Thoracic aorta (tissue), 2 donors: ENCODE measurements around the gene KCNQ5. TPM values are rescaled to one million over a fixed set of nuclear protein-coding genes. Genes with fewer than 3 reads are reported as not detected.

Experiments used
- ATAC-seq: fragments of 150-250 bp; one replicate; pipeline ENCODE4 v1.8.0; 2017; ENCODE audit warnings: low read depth; ENCODE audit not compliant: insufficient number of reproducible peaks, low FRiP score
- DNase-seq: peaks from one replicate; pipeline ENCODE4 v3.0.0-alpha.2; 2020; ENCODE audit warnings: low spot score
- H3K27ac ChIP-seq, 2 donors: fragments of 200-600 bp; sonication (generic); 1 replicate in 1 of 2; 2 replicates in 1 of 2; pipeline ENCODE4 v1.5.1; 2016; ENCODE audit warnings: mild to moderate bottlenecking in 2 of 2, moderate library complexity in 2 of 2
- H3K27me3 ChIP-seq: fragments of 200-600 bp; sonication (generic); replicated peaks from 2 replicates; pipeline ENCODE4 v1.6.0; 2016; ENCODE audit warnings: mild to moderate bottlenecking; ENCODE audit not compliant: insufficient read depth
- H3K36me3 ChIP-seq: fragments of 200-600 bp; sonication (generic); one replicate; pipeline ENCODE4 v1.5.1; 2016
- H3K4me1 ChIP-seq, 2 donors: fragments of 200-600 bp; sonication (generic); 1 replicate in 1 of 2; 2 replicates in 1 of 2; pipeline versions ENCODE4 v1.5.1 to v1.6.0; 2016; ENCODE audit warnings: low read depth in 2 of 2, mild to moderate bottlenecking in 1 of 2; ENCODE audit not compliant: control insufficient read depth in 1 of 2
- H3K4me3 ChIP-seq: fragments of 200-600 bp; sonication (generic); 2 replicates; pipeline ENCODE4 v1.5.1; 2016; ENCODE audit warnings: mild to moderate bottlenecking
- H3K9me3 ChIP-seq: fragments of 200-600 bp; sonication (generic); 2 replicates; pipeline ENCODE4 v1.5.1; 2016
- total RNA-seq, 2 donors: library from RNA; depleted of rRNA; stranded (reverse); fragments of >200 nt; gene quantifications; one replicate each; pipeline versions ENCODE4 v1.1.0 to v1.2.3, GENCODE V29; 2016
- TF ChIP-seq, protein P1 (sequence below): fragments of 200-600 bp; sonication (generic); IDR thresholded peaks from one replicate; pipeline ENCODE4 v1.5.1; 2019; ENCODE audit warnings: antibody characterized with exemption

Gene KCNQ5
- total RNA-seq, 2 donors from 2014 or later = 7.3 to 8.5 TPM

DNA sequence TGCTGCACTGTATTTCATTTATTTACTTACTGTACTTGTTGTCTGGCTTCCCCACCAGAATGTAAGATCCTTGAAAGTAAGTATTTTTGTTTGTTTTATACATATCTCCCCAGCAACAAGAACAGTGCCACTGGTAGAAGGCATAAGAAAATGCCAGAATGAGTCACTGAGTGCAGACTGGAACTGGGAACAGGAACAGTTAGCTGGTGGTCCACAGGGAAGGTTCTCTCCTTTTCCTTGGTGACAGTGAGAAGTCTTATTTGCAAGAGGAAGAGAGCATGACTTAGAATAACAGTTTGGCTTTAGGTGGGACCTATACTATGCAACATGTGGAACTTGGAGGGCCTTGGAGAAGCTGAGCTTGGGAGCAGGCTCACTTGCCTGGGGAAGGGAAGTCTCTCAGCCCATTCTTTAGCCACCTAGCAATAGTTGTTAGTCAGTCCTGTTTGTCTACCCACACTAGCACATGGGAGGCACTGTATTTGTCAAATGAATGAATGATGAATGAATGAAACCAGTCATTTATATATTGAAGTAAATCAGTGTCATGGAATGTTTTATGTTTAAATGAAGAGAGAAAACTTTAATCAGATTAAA lies 203.5 kb downstream of the KCNQ5 start:
- DNase-seq (no peak), ATAC-seq (no peak)
- Histone ChIP-seq H3K4me1 (no peaks in the 10 kb centered on the region), H3K4me3 (no peak overlapping the region), H3K27ac (no peak overlapping the region), H3K27me3 (no peaks in the 10 kb centered on the region), H3K36me3 (no peaks in the 10 kb centered on the region), H3K9me3 (no peaks in the 10 kb centered on the region)
- TF ChIP-seq, protein P1, sequence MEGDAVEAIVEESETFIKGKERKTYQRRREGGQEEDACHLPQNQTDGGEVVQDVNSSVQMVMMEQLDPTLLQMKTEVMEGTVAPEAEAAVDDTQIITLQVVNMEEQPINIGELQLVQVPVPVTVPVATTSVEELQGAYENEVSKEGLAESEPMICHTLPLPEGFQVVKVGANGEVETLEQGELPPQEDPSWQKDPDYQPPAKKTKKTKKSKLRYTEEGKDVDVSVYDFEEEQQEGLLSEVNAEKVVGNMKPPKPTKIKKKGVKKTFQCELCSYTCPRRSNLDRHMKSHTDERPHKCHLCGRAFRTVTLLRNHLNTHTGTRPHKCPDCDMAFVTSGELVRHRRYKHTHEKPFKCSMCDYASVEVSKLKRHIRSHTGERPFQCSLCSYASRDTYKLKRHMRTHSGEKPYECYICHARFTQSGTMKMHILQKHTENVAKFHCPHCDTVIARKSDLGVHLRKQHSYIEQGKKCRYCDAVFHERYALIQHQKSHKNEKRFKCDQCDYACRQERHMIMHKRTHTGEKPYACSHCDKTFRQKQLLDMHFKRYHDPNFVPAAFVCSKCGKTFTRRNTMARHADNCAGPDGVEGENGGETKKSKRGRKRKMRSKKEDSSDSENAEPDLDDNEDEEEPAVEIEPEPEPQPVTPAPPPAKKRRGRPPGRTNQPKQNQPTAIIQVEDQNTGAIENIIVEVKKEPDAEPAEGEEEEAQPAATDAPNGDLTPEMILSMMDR = no peak

DNA sequence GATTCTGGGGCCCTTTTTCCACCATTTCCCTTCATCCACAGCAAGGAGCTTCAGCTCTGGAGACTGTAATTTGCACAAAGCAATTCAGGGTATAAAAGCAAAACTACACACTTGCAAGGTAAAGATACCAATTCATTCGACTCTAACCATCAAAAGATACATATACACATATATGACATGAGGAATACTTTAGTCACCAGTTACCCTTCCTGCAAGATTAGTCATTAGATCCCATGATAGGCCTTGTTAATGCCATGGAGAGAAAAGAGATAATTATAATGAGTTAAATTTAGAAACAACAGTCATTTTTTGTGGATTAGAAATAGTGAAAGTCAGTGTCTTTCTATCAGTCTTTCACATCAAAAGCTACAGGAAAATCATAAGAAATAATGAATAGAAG lies 204.2 kb downstream of the KCNQ5 start:
- ATAC-seq = no peak
- H3K27ac ChIP-seq = no peak overlapping the region

DNA sequence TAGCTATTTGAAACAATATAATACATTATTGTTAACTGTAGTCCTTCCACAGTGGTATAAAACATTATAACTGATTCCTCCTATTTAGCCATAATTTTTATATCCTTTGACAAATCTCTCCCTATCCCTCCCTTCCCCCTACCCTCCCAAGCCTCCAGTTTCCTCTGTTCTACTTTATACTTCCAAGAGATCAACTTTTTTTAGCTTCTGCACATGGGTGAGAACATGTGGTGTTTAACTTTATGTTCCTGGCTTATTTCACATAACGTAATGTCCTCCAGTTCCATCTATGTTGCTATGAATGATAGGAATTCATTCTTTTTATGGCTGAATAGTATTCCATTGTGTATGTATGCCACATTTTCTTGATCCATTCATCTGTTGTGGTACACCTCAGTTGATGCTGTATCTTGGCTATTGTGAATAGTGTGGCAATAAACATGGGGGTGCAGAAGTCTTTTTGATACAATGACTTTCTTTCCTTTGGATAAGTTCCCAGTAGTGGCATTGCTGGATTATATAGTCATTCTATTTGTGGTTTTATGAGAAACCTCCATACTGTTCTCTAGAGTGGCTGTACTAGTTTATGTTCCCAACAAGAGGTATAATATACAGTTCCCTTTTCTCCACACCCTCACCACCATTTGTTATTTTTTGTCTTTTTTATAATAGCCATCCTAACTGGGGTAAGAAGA lies 205.0 kb downstream of the KCNQ5 start:
- ATAC-seq = no peak
- no peak for DNase-seq
- no peak overlapping the region for H3K4me3 ChIP-seq
- H3K9me3 ChIP-seq = no peaks in the 10 kb centered on the region
- TF ChIP-seq, protein P1 = no peak
- no peaks in the 10 kb centered on the region for H3K4me1 ChIP-seq
- no peak overlapping the region for H3K27ac ChIP-seq
- H3K27me3 ChIP-seq = no peaks in the 10 kb centered on the region
- H3K36me3 ChIP-seq = no peaks in the 10 kb centered on the region

More for the DNA sequence above, 204.2 kb downstream of the KCNQ5 start:
- Histone ChIP-seq H3K27me3 (no peaks in the 10 kb centered on the region), H3K4me3 (no peak overlapping the region), H3K9me3 (no peaks in the 10 kb centered on the region), H3K4me1 (no peaks in the 10 kb centered on the region), H3K36me3 (no peaks in the 10 kb centered on the region)
- no peak for DNase-seq
- TF ChIP-seq, protein P1 = no peak

GRCh38 chr6:72828904-72829303 lies 207.0 kb downstream of the KCNQ5 start:
- no peaks in the 10 kb centered on the region for H3K36me3 ChIP-seq
- H3K27ac ChIP-seq = no peak overlapping the region
- no peak for DNase-seq
- ATAC-seq = no peak
- TF ChIP-seq, protein P1 = no peak
- H3K9me3 ChIP-seq = no peaks in the 10 kb centered on the region
- no peaks in the 10 kb centered on the region for H3K27me3 ChIP-seq
- no peak overlapping the region for H3K4me3 ChIP-seq
- H3K4me1 ChIP-seq = peaks cover 9 to 16% of the 10 kb centered on the region in 2 donors

GRCh38 chr6:72832271-72832670 lies 210.4 kb downstream of the KCNQ5 start:
- no peaks in the 10 kb centered on the region for H3K27me3 ChIP-seq
- H3K9me3 ChIP-seq = no peaks in the 10 kb centered on the region
- H3K4me1 ChIP-seq = peaks cover 12 to 32% of the 10 kb centered on the region in 2 donors
- no peak overlapping the region for H3K27ac ChIP-seq
- ATAC-seq (no peak), DNase-seq (no peak)
- TF ChIP-seq, protein P1 = no peak
- H3K4me3 ChIP-seq = no peak overlapping the region
- no peaks in the 10 kb centered on the region for H3K36me3 ChIP-seq
